NK-92 (cell line): Measurements from ENCODE around the gene CPA4.
"Not testable (repeated sequence)": the region's sequence is repeated elsewhere in the genome, so short reads cannot be mapped to it uniquely, and the experiment has no call there.

ENCODE experiments used
- DNase-seq: peaks from one replicate; lab custom pipeline; 2025; ENCODE audit not compliant: unreplicated experiment; lab: John Stamatoyannopoulos, UW

CPA4 gene

DNA sequence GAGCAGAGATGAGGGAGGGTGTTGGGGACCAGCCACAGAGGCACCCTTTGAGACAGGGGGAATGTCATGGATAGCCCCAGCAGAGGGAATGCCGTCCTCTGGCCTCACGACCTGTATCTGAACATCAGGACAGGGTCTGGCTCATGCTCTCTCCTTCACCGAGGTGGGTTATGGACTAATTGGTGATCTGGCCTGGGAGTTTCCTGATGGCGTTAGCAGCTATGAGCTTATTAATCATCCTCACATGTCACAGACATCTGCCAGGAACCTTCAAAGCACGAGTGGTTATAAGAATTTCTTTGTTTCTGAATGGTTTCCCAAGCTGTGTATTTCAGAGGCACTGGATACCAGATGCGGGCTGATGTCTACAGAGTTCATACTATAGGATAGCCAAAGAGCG, 6.9 kb downstream of the CPA4 start:
- no peak for DNase-seq

DNA sequence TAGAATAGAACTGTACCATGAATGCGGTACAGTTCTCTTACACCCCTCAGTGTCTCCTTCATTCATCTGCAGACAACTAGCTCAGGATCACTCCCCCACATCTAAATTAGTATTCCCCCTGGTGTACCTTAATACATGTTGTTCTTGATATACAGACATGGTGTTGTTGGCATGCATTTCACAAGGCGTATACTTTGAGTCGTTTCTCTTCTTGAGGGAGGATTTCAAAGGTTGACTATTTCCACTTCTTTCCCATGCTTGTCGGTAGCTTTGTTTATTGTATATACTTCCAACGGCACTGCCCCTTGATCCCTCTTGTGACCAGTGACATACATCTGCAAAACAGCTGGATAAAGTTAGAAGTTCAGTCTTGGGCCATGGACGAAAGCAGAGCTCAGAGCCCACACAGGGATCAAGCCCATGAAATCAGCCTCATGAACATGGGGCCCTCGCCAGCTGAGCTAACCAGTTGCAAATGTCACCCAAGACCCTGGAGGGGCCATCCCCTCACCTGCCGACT, 8.6 kb downstream of the CPA4 start:
- no peak for DNase-seq

DNA sequence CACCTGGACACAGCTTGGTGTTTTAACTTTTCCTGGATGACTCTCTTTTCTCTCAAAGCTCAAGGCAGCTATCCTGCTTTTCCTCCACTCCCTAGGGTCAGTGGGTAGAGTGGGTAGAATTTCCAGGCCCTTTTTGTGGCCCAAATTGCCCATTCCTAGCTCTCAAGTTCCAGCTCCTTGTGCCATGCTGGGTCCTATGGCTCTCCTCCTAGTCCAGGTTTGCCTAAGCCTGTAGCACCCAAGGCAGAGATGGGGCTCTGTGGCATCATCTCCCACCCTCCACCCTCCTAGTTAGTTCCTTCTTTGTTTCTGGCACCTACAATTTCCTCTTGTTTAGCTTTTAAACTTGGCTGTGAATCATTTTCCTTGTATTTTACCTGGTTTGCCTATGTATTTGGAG, 9.7 kb downstream of the CPA4 start:
- no peak for DNase-seq

DNA sequence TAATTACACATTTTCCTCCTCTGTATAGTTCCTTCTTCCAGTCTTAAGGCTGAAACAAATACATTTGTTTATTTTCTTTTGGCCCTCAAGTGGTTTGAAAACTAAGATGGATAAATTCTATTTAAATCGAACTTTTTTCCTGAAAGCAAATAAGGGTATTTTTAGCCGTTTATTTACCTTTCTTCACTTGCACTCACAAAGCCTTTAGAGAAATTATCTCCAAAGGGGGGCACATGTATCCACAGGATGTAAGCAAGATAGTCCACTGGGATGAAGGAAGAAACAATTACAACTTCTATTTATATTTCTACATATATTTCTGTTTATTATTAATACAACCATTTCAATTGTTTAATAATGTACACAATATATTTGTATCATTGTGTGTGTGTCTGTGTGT, 10.2 kb downstream of the CPA4 start:
- DNase-seq = no peak

DNA sequence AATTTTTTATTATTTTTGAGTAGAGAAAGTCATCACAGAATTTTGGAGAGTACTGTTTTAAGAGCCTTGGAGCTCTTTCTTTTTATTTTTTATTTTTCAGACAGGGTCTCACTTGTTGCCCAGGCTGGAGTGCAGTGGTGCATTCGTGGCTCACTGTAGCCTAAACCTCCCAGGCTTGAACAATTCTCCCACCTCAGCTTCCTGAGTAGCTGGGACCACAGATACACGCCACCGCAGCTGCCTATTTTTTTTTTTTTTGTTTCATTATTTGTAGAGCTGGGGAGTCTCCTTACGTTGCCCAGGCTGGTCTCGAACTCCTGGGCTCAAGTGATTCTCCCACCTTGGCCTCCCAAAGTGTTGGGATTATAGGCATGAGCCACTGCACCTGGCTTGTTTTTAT, 10.6 kb downstream of the CPA4 start:
- DNase-seq = no peak

DNA sequence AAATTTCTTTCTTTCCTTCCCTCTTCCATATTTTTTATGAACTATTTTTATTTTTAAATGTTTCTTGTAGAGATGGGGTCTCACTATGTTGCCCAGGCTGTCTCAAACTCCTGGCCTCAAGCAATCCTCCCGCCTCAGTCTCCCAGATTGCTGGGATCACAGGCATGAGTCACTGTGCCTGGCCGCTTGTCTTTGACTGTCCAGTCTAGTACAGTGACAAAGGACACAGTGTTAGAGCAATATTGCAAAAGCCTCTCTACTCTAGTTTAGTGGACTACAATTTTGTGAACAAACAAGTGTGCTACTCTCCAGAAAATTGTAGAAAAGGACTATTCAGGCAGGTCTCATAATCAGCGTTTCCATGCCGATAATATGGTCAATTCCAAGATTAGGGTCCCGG, 11.0 kb downstream of the CPA4 start:
- no peak for DNase-seq

DNA sequence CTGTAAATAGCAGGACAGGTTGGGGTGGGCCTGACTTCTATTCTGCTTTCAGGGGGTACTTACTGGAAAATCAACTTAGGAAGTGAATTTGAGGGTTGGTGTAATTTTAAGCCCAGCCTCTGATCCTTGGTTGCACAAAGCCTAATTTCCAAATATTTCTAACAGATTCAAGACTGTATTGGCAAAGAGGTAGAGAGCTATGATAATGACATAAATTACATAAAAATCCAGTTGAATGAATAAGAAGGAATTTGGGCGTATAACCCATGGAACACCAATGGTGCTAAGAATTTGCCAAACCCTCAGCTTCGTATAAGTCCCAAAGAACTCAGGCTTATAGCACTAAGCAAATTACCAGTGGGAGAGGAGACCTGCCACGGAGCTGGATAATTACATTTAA, 11.9 kb downstream of the CPA4 start:
- DNase-seq = no peak

DNA sequence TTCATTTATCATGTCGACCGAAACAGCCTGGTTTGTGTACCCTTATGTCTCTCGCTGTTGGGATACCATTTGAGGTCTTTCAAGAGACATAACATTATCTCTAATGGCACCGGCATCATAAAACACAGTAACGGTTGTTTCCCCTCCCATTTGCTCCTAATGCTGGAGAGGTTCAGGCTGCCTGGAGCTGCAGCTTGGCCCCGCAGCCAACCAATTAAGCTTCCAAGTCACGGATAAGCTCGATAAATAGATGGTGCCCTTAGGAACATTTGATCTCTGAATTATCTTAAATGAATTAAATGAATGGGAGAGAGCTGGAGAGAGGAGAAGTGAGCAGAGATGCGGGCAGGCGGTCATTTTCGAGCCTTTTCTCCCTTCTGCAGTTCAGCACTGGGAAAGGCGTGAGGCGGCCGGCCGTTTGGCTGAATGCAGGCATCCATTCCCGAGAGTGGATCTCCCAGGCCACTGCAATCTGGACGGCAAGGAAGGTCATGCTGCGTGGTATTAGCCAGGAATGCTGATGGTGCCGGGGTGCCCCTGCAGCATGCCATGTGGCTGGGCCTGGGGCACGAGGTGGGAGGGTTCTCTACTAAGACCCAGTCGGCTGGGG, 12.6 kb downstream of the CPA4 start:
- no peak for DNase-seq

DNA sequence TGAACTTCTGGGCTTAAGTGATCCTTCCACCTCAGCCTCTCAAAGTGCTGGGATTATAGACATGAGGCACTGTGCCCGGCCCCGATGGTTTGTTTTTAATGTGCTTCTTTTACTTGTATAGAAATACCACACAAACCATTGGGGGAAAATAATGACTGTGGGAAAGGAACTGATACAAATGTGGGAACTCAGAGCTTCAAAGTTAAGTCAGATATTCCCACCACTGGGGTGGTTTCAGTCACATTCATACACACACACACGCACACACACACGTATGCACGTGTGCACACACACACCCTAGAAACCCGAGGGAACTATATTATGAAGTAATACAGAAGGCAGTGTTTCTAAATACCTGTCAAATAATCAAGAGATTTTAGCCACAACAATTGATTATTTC, 17.0 kb downstream of the CPA4 start:
- no peak for DNase-seq

DNA sequence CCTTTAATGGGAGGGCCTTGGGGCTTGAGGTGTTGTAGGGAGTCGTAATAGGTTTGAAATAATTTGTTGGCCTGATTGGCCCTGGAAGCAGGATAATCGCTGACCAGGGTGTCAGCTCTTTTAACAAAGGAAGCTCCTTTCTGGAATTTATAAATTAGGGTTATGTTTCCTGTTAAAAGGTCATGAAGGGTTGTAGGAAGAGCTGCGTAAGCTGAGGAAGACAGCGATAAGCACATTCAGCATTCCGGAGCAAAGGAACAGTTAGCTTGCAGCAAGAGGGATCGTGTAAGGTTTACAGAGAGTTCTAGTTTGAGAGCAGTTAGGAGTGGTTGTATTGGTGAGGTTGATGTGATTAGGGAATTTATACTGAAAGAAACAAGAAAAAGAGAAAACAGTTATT, 21.3 kb downstream of the CPA4 start:
- DNase-seq = no peak

DNA sequence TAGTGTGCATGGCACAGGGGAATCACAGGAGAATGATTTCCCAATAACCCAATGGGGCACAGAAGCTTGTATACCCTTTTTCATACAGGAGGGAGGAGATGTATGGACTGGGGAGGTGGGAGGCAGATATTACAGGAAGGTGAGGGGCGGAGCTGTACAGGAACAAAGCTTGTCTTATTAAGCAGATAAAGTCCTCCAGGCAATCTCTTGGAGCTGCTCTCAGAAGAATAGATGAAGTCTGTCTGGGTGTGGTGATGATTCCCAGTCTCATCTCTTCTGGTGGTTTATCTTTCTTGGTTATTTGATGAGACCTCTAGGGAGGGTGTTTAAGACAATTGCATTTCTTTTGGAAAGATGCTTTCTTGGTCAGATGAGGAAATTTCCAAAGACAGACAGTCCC, 26.6 kb downstream of the CPA4 start:
- DNase-seq = no peak

DNA sequence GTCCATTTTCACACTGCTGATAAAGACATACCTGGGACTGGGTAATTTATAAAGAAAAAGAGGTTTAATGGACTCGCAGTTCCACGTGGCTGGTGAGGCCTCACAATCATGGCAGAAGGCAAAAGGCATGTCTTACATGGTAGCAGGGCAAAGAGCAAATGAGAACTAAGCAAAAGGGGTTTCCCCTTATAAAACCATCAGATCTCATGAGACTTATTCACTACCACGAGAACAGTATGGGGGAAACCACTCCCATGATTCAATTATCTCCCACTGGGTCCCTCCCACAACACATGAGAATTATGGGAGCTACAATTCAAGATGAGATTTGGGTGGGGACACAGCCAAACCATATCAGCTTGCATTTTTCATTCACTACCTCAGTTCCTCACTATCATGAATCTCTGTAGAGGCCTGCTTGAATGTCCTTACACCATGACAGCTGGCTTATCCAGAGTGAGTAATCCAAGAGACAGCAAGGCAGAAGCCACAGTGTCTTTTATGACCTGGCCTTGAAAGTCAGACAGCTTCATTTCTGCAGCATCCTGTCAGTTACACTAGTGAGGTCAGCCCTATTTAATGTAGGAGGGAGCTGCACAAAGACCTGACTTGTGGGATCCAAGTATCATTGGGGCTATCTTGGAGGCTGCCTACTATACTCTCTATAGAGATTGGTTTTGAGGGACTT, 28.7 kb downstream of the CPA4 start:
- not testable (repeated sequence) for DNase-seq

DNA sequence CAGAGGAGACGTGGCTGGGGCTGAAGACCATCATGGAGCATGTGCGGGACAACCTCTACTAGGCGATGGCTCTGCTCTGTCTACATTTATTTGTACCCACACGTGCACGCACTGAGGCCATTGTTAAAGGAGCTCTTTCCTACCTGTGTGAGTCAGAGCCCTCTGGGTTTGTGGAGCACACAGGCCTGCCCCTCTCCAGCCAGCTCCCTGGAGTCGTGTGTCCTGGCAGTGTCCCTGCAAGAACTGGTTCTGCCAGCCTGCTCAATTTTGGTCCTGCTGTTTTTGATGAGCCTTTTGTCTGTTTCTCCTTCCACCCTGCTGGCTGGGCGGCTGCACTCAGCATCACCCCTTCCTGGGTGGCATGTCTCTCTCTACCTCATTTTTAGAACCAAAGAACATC, 29.7 kb downstream of the CPA4 start:
- DNase-seq = no peak

DNA sequence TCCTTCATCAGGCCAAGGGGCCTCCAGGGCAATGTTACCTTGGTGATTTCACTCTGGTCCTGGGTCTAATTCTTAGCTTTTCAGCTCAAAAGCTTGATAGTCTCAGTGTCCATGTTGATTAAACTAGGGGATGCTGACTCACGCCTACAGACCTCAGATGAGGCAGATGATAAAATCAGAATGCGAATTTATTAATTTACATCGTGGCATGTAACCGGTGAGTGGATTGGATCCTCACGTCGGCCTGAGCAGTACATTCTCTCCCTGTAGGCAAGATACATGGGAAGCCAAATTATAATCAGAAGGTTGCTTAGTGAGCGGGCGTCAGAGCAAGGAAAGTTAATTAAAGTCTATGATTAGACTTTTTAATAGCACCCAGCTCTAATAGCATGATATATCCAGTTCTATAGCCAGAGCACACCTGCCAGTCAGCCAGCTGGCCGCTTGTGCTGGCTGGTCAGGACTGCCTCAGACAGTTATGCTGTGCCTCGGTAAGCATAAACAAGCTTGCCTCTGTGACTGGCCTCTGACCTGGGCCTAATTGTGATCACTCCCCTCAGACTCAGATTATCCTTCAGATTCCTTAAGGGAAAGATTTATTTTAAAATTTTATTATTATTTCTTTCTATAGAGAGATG, 31.5 kb downstream of the CPA4 start:
- DNase-seq = no peak

DNA sequence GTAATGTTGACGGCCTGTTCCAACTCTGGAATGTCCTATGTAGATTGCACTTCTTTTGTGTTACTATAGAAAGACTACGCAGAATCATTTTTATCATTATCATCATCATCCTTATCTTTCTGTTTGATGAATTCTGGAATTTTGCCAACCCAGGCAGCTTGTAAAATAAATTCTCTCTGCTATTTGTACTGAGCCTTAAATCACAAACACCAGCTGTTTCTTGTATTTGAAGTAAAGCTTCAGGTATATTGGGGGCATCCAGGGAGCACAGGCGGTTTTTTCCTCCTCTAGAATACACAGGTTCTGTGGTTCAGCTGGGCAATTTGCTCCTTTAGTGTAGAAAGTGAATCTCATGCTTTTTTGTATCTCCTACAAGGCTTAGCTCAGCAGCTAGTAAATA, 36.7 kb downstream of the CPA4 start:
- no peak for DNase-seq

DNA sequence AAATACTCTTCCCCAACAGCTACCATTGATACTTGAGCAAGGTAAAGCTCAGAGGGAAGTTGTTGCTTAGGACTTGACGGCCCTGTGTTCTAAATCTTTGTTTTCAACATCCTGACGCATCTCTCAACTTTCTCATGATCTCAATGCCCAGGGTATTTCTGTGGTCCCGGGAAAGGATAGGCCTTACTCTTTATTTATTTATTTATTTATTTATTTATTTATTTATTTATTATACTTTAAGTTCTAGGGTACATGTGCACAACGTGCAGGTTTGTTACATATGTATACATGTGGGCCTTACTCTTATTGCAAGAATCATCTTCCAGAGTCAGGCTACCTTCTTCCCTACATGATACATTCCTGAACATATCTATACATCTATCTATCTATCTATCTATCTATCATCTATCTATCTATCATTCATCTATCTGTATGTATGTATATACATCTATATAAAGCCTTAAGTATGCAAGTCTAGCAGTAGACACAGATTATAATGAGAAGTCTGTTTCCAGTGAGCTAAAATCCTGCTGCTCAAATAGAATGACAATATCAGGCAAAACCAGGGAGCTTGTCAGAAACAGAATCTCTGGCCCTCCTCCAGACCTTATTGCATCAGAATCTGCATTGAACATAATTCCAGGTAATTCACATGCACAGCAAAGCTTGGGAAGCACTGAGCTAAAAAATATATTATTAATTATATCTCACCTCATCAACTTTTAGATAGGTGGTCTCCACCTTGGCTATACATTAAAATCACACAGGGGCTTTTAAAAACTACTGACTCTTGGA, 39.5 kb downstream of the CPA4 start:
- no peak for DNase-seq

DNA sequence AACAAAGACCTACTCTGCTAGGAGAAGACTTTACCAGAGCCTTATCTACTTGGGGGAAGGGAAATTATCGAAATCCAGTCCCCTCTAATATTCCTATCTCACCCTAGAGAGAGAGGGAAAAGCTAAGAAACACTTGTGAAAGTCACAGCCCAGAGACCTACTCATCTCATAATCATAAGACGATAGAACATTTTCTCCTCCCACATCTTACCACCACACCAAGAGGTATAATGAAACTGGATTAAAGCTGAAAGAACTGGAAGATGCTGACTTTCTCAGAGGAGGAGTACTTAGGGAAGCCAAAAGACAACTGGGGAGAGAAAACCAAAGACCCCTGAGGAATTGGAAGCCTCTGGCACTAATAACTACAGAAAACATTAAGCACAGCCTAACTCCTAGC, 40.9 kb downstream of the CPA4 start:
- no peak for DNase-seq

DNA sequence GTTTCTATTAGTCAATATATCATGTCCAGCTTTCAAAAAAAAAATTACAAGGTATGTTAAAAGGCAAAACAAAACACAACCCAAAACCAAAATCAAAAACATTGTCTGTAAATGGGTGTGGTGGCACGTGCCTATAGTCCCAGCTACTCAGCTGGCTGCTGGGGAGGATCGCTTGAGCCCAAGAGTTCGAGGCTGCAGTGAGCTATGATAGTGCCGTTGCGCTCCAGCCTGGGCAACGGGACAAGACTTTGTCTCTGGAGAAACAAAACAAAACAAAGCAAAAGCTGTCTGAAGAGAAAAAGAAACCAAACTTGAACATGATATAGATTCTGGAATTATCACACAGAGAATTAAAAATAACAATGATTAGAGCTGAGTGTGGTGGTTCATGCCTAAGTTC, 41.3 kb downstream of the CPA4 start:
- DNase-seq = no peak

DNA sequence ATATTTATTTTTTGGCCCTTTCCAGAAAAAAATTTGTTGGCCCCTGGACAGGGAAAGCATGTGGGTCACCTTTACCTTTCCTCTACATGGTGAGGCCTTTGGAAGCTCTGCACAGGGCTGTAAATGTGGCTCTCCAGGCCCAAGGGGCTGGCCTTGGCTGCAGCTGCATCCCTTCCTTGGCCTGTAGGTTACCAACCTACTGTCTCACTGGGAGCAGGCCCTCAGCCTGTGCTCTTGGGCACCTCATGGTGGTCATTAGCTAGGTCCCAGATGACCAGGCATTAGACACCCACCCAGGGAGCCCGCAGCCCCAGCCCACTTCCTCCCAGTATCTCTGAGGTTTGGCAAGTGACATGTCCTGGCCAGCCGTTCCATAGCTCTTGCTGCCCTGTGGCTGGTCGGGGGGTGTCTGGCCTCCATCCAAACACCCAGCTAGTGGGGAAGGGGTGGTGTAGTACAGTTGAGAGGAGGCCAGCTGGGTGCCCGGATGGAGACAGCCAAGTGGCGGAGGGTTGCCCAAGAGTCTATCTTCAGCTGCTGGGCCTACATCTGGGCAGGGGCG, 44.5 kb downstream of the CPA4 start:
- no peak for DNase-seq

DNA sequence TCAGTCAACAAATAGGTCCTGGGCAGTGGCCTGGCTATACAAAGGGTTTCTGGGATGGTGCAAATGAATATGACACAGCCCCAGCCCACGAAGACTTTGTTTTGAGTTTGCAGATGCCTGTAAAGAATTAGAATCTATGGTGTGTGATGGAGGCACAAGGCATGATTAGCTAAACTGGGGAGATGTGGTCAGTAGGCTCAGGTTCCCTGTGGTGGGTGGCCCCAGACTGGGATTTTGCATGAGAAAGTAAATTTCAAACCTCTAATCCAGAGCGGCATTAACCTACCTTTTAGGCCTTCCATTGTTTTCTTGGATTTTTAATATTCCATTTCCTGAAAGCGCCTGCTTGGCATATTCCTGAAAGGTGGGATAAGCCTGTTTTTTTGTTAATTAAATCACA, 45.3 kb downstream of the CPA4 start:
- no peak for DNase-seq

DNA sequence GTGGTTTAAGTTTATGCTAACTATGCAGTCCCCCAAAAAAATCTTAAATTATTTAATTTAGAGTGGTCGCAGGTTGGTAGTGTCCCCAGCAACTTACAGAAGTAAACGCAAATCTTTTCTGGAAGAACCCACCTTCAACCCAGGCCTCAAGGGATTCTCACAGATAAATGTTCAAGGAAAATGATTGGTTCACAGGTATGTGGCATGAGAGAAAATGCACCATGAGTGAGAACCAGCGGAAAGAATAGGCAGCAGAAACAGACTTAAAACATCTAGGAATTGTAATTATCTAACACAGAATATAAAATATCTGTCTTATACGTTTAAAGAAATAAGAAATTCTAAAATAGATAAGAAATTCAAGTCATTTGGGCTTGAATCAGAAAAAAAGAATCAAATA, 48.9 kb downstream of the CPA4 start:
- DNase-seq = no peak
